ENCODE results near the gene AGMO.
"Not testable (repeated sequence)": the region's sequence is repeated elsewhere in the genome, so short reads cannot be mapped to it uniquely, and the experiment has no call there.

Gene AGMO

GRCh38 chr7:15303357-15303756, 258.5 kb downstream of the AGMO start:
- Histone ChIP-seq H3K9me2 (replicated peaks; ENCODE audit: insufficient read depth, low read length) (no peaks in the 10 kb centered on the region), H3K27ac (ENCODE audit: low read length) (no peak overlapping the region), H4K20me1 (ENCODE audit: insufficient read depth, low read length) (no peaks in the 10 kb centered on the region), H3K9ac (ENCODE audit: low read length) (no peak overlapping the region), H3K27me3 (replicated peaks; ENCODE audit: insufficient read depth, low read length) (no peaks in the 10 kb centered on the region), H3K4me3 (ENCODE audit: low read length) (no peak overlapping the region), H3K36me3 (replicated peaks; ENCODE audit: insufficient read depth, low read length) (no peaks in the 10 kb centered on the region), H3K4me1 (ENCODE audit: low read length) (no peaks in the 10 kb centered on the region), H2AFZ (ENCODE audit: low read length) (no peak overlapping the region), H3K79me2 (ENCODE audit: low read length) (no peaks in the 10 kb centered on the region), H3K4me2 (ENCODE audit: low read depth, low read length) (no peak overlapping the region), H3K9me3 (replicated peaks; ENCODE audit: insufficient read depth, low read length) (no peaks in the 10 kb centered on the region), H3F3A (ENCODE audit: insufficient read depth, low read length) (no peaks in the 10 kb centered on the region)
- DNase-seq: no peak
- TF ChIP-seq EZH2 (optimal IDR thresholded peaks at IDR 0.05; ENCODE audit: low read depth, low read length) (no peak), EZH2phosphoT487 (IDR thresholded peaks at IDR 0.05; ENCODE audit: low read length) (no peak)
- TF ChIP-seq, protein P1, sequence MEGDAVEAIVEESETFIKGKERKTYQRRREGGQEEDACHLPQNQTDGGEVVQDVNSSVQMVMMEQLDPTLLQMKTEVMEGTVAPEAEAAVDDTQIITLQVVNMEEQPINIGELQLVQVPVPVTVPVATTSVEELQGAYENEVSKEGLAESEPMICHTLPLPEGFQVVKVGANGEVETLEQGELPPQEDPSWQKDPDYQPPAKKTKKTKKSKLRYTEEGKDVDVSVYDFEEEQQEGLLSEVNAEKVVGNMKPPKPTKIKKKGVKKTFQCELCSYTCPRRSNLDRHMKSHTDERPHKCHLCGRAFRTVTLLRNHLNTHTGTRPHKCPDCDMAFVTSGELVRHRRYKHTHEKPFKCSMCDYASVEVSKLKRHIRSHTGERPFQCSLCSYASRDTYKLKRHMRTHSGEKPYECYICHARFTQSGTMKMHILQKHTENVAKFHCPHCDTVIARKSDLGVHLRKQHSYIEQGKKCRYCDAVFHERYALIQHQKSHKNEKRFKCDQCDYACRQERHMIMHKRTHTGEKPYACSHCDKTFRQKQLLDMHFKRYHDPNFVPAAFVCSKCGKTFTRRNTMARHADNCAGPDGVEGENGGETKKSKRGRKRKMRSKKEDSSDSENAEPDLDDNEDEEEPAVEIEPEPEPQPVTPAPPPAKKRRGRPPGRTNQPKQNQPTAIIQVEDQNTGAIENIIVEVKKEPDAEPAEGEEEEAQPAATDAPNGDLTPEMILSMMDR (IDR thresholded peaks at IDR 0.05; ENCODE audit: low read length): no peak

- H3F3A ChIP-seq (ENCODE audit: insufficient read depth, low read length); H4K20me1 ChIP-seq (ENCODE audit: insufficient read depth, low read length); H3K4me1 ChIP-seq (ENCODE audit: low read length); H3K9me3 ChIP-seq (replicated peaks; ENCODE audit: insufficient read depth, low read length); H3K79me2 ChIP-seq (ENCODE audit: low read length); H2AFZ ChIP-seq (ENCODE audit: low read length); H3K27me3 ChIP-seq (replicated peaks; ENCODE audit: insufficient read depth, low read length); DNase-seq; H3K4me2 ChIP-seq (ENCODE audit: low read depth, low read length); H3K36me3 ChIP-seq (replicated peaks; ENCODE audit: insufficient read depth, low read length); H3K27ac ChIP-seq (ENCODE audit: low read length); H3K4me3 ChIP-seq (ENCODE audit: low read length); H3K9me2 ChIP-seq (replicated peaks; ENCODE audit: insufficient read depth, low read length); H3K9ac ChIP-seq (ENCODE audit: low read length): not testable (repeated sequence)
Measured at GRCh38 chr7:15300986-15301385, 260.8 kb downstream of the AGMO start.

GRCh38 chr7:15292138-15292537, 269.7 kb downstream of the AGMO start:
- Histone ChIP-seq H3F3A (ENCODE audit: insufficient read depth, low read length) (no peaks in the 10 kb centered on the region), H3K9me2 (replicated peaks; ENCODE audit: insufficient read depth, low read length) (no peaks in the 10 kb centered on the region), H2AFZ (ENCODE audit: low read length) (no peak overlapping the region), H3K9ac (ENCODE audit: low read length) (no peak overlapping the region), H3K36me3 (replicated peaks; ENCODE audit: insufficient read depth, low read length) (no peaks in the 10 kb centered on the region), H3K4me1 (ENCODE audit: low read length) (no peaks in the 10 kb centered on the region), H3K4me2 (ENCODE audit: low read depth, low read length) (no peak overlapping the region), H3K27ac (ENCODE audit: low read length) (no peak overlapping the region), H4K20me1 (ENCODE audit: insufficient read depth, low read length) (no peaks in the 10 kb centered on the region), H3K9me3 (replicated peaks; ENCODE audit: insufficient read depth, low read length) (no peaks in the 10 kb centered on the region), H3K4me3 (ENCODE audit: low read length) (no peak overlapping the region), H3K79me2 (ENCODE audit: low read length) (no peaks in the 10 kb centered on the region), H3K27me3 (replicated peaks; ENCODE audit: insufficient read depth, low read length) (no peaks in the 10 kb centered on the region)
- TF ChIP-seq, protein P1 (IDR thresholded peaks at IDR 0.05; ENCODE audit: low read length): no peak
- TF ChIP-seq EZH2phosphoT487 (IDR thresholded peaks at IDR 0.05; ENCODE audit: low read length) (no peak), EZH2 (optimal IDR thresholded peaks at IDR 0.05; ENCODE audit: low read depth, low read length) (no peak)
- no peak for DNase-seq

DNA sequence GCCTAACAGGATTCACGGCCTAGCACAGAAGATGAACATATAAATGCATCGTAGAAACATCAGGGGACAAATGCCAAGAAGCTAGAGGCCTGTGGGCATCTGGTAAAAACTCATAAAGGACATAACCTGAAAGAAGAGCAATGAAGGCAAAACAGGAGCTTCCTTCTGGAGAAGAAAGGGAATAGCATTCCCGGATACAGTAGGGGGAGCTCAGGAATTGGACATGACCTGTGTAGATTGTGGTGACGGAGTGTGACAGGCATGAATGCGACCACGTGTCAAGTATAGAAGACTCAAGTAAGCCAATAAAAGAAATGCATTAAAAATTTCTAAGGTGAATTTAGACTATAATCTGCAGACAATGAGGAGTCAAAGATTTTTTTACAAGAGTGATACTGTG, 270.1 kb downstream of the AGMO start:
- Histone ChIP-seq H3K4me2 (ENCODE audit: low read depth, low read length) (no peak overlapping the region), H4K20me1 (ENCODE audit: insufficient read depth, low read length) (no peaks in the 10 kb centered on the region), H3K9me2 (replicated peaks; ENCODE audit: insufficient read depth, low read length) (no peaks in the 10 kb centered on the region), H3K79me2 (ENCODE audit: low read length) (no peaks in the 10 kb centered on the region), H3K36me3 (replicated peaks; ENCODE audit: insufficient read depth, low read length) (no peaks in the 10 kb centered on the region), H3K4me1 (ENCODE audit: low read length) (no peaks in the 10 kb centered on the region), H2AFZ (ENCODE audit: low read length) (no peak overlapping the region), H3K27ac (ENCODE audit: low read length) (no peak overlapping the region), H3K9ac (ENCODE audit: low read length) (no peak overlapping the region), H3K27me3 (replicated peaks; ENCODE audit: insufficient read depth, low read length) (no peaks in the 10 kb centered on the region), H3K9me3 (replicated peaks; ENCODE audit: insufficient read depth, low read length) (no peaks in the 10 kb centered on the region), H3K4me3 (ENCODE audit: low read length) (no peak overlapping the region), H3F3A (ENCODE audit: insufficient read depth, low read length) (no peaks in the 10 kb centered on the region)
- DNase-seq: no peak
- TF ChIP-seq EZH2phosphoT487 (IDR thresholded peaks at IDR 0.05; ENCODE audit: low read length) (no peak), EZH2 (optimal IDR thresholded peaks at IDR 0.05; ENCODE audit: low read depth, low read length) (no peak)
- TF ChIP-seq, protein P1 (IDR thresholded peaks at IDR 0.05; ENCODE audit: low read length): no peak
